22Rv1 (cell line): ENCODE results near the gene UGT2B11.
"Not testable (repeated sequence)": the region's sequence is repeated elsewhere in the genome, so short reads cannot be mapped to it uniquely, and the experiment has no call there.

ENCODE experiments used
- ZFX ChIP-seq: fragments of 450-650 bp; IDR thresholded peaks from 2 replicates; pipeline ENCODE4 v1.6.1; 2017; ENCODE audit warnings: antibody characterized with exemption, borderline replicate concordance
- TF ChIP-seq, protein P1 (sequence below): fragments of 450-650 bp; IDR thresholded peaks from 2 replicates; pipeline ENCODE4 v1.5.1; 2017; ENCODE audit warnings: mild to moderate bottlenecking

DNA sequence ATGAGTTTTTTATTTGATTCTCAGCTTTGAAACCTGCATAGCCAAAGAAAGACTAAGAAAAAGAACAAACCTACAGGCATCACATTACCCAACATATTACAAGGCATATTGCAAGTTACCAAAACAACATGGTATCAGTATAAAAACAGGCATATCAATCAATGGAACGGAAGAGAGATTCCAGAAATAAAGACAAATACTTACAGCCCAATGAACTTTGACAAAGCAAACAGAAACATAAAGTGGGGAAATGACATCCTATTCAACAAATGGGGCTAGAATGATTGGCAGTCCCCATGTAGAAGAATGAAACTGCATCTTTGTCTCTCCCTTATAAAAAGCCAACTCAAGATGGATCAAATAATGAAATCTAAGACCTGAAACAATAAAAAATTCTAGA is 23.9 kb downstream of the UGT2B11 start:
- TF ChIP-seq, protein P1, sequence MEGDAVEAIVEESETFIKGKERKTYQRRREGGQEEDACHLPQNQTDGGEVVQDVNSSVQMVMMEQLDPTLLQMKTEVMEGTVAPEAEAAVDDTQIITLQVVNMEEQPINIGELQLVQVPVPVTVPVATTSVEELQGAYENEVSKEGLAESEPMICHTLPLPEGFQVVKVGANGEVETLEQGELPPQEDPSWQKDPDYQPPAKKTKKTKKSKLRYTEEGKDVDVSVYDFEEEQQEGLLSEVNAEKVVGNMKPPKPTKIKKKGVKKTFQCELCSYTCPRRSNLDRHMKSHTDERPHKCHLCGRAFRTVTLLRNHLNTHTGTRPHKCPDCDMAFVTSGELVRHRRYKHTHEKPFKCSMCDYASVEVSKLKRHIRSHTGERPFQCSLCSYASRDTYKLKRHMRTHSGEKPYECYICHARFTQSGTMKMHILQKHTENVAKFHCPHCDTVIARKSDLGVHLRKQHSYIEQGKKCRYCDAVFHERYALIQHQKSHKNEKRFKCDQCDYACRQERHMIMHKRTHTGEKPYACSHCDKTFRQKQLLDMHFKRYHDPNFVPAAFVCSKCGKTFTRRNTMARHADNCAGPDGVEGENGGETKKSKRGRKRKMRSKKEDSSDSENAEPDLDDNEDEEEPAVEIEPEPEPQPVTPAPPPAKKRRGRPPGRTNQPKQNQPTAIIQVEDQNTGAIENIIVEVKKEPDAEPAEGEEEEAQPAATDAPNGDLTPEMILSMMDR = not testable (repeated sequence)
- TF ChIP-seq ZFX = not testable (repeated sequence)
